ENCODE data around the gene IFIT5.

The IFIT5 gene, protein sequence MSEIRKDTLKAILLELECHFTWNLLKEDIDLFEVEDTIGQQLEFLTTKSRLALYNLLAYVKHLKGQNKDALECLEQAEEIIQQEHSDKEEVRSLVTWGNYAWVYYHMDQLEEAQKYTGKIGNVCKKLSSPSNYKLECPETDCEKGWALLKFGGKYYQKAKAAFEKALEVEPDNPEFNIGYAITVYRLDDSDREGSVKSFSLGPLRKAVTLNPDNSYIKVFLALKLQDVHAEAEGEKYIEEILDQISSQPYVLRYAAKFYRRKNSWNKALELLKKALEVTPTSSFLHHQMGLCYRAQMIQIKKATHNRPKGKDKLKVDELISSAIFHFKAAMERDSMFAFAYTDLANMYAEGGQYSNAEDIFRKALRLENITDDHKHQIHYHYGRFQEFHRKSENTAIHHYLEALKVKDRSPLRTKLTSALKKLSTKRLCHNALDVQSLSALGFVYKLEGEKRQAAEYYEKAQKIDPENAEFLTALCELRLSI

DNA sequence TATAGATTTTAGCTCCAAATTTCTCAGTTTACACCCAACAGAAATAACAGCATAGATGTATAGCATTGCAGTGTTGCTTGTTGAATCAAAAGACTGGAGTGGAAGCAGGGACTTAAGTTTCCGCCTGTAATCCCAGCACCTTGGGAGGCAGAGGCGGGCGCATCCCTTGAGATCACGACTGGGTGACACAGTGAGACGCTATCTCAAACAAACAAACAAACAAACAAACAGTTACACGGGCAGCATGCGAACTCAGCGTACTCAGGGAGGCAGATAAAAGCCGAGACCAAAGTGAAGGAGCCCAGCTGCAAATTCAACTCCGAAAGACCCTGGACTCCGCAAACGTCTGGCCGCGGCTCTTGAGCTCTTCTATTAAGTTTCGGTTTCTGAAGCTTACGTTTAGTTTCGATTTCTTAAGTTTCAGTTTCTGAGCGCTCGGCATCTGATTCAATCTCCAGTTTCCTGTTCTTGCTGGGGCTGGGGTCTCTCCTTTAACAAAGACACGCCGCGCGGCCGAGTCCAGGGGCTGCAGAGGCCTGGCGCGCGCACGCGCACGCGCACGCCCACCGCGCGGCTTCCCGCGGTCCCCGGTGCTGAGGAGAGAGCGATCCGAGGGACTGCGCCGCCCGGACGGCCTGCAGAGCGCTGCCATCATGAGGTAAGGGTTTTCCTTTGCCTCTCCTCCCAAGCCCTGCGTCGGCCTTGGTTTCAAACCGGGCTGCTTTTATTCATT lies at the start of gene IFIT5:
IFIT5 (plus strand) TSS at position 423 of the 733 bp plus-strand sequence; CDS start at position 654, 231 bp downstream.
- DNase-seq = peak; percentile 56
- Histone ChIP-seq H3K4me3 (ENCODE audit: low read depth, low read length) (peak within 1 kb of the TSS; percentile 83), H3K27ac (peak within 1 kb of the TSS; percentile 64), H3K27me3 (replicated peaks) (no peaks in the 10 kb centered on the region), H3K36me3 (replicated peaks) (no peaks in the 10 kb centered on the region)
- TF ChIP-seq, protein P1, sequence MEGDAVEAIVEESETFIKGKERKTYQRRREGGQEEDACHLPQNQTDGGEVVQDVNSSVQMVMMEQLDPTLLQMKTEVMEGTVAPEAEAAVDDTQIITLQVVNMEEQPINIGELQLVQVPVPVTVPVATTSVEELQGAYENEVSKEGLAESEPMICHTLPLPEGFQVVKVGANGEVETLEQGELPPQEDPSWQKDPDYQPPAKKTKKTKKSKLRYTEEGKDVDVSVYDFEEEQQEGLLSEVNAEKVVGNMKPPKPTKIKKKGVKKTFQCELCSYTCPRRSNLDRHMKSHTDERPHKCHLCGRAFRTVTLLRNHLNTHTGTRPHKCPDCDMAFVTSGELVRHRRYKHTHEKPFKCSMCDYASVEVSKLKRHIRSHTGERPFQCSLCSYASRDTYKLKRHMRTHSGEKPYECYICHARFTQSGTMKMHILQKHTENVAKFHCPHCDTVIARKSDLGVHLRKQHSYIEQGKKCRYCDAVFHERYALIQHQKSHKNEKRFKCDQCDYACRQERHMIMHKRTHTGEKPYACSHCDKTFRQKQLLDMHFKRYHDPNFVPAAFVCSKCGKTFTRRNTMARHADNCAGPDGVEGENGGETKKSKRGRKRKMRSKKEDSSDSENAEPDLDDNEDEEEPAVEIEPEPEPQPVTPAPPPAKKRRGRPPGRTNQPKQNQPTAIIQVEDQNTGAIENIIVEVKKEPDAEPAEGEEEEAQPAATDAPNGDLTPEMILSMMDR (IDR thresholded peaks at IDR 0.05; ENCODE audit: low read depth, low read length, missing control alignments) = no peak
- in situ Hi-C loops (cut with HindIII; ENCODE audit: low pct_ligation_motif_present, low sequenced_read_pairs) = no loop called here

DNA sequence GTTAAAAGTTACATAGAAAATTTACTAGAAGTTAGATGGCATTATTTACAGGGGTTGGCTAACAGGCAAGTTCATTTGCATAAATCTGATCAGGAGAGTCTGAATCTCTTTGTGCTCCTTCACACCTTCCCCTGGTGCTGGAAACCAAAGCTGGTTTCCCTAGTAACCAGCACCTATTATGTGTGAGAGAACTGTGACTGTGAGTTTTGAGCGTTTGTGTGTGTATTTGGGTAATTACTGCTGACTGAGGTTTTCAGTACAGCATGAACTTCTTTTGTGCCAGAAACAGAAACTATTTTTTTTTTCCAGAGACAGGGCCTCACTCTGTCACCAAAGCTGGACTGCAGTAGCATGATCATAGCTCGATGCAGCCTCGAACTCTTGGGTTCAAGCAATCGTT lies 46.8 kb upstream of the IFIT5 start:
- TF ChIP-seq, protein P1 (IDR thresholded peaks at IDR 0.05; ENCODE audit: low read depth, low read length, missing control alignments) = no peak
- DNase-seq = no peak
- in situ Hi-C loops (cut with HindIII; ENCODE audit: low pct_ligation_motif_present, low sequenced_read_pairs) = no loop called here
- H3K36me3 ChIP-seq (replicated peaks) = no peaks in the 10 kb centered on the region
- no peaks in the 10 kb centered on the region for H3K27me3 ChIP-seq (replicated peaks)
- no peak overlapping the region for H3K27ac ChIP-seq
- no peak overlapping the region for H3K4me3 ChIP-seq (ENCODE audit: low read depth, low read length)

DNA sequence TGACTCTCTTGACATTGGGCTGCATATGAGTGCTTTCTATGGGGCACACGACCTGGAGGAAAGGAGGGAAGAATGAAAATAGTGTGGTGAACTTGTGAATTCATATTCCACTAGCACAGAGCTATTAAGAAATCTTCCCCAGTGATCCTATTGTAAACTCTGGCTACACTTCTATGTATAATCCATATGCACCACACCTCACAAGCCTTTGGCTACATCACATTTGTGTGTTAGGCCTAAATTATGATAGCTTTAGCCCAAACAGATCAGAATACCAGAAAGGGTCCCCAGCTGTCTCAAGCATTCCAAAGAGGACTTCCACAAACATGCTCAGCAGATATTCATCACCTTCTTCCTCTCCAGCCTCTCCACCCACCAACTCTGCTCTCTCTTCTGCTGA lies 46.2 kb upstream of the IFIT5 start:
- Histone ChIP-seq H3K4me3 (ENCODE audit: low read depth, low read length) (no peak overlapping the region), H3K27ac (no peak overlapping the region), H3K27me3 (replicated peaks) (no peaks in the 10 kb centered on the region), H3K36me3 (replicated peaks) (no peaks in the 10 kb centered on the region)
- DNase-seq = no peak
- TF ChIP-seq, protein P1 (IDR thresholded peaks at IDR 0.05; ENCODE audit: low read depth, low read length, missing control alignments) = no peak
- in situ Hi-C loops (cut with HindIII; ENCODE audit: low pct_ligation_motif_present, low sequenced_read_pairs) = no loop called here

DNA sequence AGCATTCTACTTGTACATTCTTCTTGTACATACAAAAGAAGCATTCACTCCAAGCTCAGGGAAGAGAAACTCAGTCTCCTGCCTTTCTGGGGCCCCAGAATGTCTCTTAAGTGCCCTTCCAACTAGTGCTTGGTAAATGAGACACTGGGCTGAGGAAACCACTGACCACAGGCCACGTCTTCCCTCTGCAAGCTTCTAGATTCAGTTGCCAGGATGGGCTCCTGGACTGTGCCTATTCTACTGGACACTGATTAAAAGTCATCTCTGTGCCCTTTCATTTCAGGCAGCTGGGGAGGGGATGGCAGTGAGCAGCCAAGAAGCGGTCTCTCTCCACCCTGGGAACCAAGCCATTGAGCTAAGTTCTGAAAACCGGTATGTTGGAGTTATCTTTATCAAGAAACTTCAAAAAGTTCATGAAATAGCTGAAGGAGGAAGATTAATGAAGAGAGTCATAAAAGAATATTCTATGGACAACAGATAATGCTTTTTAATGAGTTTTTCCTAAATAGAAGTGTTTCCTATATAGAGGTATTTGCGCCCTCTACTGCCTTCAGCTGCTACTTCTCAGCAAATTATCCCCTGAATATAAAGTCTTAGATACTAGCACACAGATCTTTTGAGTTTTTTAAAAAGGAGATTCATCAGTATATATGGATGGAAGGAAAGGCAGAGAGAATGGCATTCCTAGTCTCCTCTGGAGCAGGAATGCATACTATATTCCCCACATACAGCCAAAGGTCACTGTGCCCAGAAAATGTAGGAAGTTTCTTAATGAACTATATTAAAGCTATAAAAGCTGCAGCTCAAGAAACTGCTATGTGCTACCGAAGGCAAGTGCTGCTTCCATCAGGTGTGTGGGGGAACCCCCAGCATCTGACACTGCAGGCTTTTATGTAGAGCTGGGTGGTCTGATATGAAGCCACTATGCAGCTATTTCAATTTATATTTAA lies 44.9 kb upstream of the IFIT5 start:
- Histone ChIP-seq H3K27me3 (replicated peaks) (no peaks in the 10 kb centered on the region), H3K27ac (no peak overlapping the region), H3K36me3 (replicated peaks) (no peaks in the 10 kb centered on the region), H3K4me3 (ENCODE audit: low read depth, low read length) (no peak overlapping the region)
- DNase-seq = peak; percentile 48
- in situ Hi-C loops (cut with HindIII; ENCODE audit: low pct_ligation_motif_present, low sequenced_read_pairs) = no loop called here
- TF ChIP-seq, protein P1 (IDR thresholded peaks at IDR 0.05; ENCODE audit: low read depth, low read length, missing control alignments) = peak; percentile 63

DNA sequence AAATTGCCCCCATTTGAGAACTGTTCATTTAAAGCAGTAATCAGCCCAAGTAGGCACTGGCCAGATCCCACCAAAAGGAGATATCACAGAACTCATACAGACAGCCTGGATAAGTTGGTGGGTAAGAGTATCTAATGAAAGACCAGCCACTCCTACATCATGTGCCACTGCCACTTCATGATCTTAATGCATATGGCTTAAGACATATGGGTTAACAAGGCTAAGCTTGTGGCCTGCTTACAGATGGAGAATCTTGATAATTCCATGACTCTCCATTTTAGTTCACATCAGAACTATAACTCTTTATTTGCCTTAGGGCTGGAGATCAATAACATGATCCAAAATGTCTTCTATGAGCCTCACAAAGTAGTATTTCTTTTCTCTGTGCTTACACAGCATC lies 43.3 kb upstream of the IFIT5 start:
- Histone ChIP-seq H3K36me3 (replicated peaks) (no peaks in the 10 kb centered on the region), H3K27me3 (replicated peaks) (no peaks in the 10 kb centered on the region), H3K27ac (no peak overlapping the region), H3K4me3 (ENCODE audit: low read depth, low read length) (no peak overlapping the region)
- in situ Hi-C loops (cut with HindIII; ENCODE audit: low pct_ligation_motif_present, low sequenced_read_pairs) = no loop called here
- DNase-seq = no peak
- TF ChIP-seq, protein P1 (IDR thresholded peaks at IDR 0.05; ENCODE audit: low read depth, low read length, missing control alignments) = no peak
